K562 (cell line): ENCODE results near the gene MRPL28. TPM values are rescaled to one million over a fixed set of nuclear protein-coding genes. Genes with fewer than 3 reads are reported as not detected.
A peak's percentile ranks its signal among the peaks of the same experiment; 100 is the strongest.

Experiments used
- ATAC-seq: fragments of 200-7000 bp; cut with Tn5 transposase; 3 replicates; pipeline ENCODE4 v1.9.1; 2020; ENCODE audit warnings: moderate library complexity
- BruUV-seq: library from RNA; stranded (reverse); fragments of 400-500 nt; replicated peaks from 2 replicates; lab custom pipeline; 2021; lab: Mats Ljungman, UMichigan
- CTCF ChIA-PET: fragments of 300-600 bp; formaldehyde crosslinking; extraction: SDS; loops from one replicate; lab custom pipeline; 2021; ENCODE audit warnings: low intra/inter-chr PET ratio; lab: Yijun Ruan, JAX
- POLR2A ChIA-PET: fragments of 300-600, 350-650 bp; sonication (Branson Sonifier 250); formaldehyde crosslinking; extraction: SDS; loops from one replicate; lab custom pipeline; 2021; ENCODE audit warnings: antibody characterized with exemption, inconsistent platforms; lab: Yijun Ruan, JAX
- DNase-seq, 4 experiments: peaks; one replicate each; pipeline versions ENCODE4 v3.0.0 to v3.0.0-alpha.2; 2011 to 2018; ENCODE audit warnings: low spot score in 3 of 4, mixed read lengths in 3 of 4; ENCODE audit errors: extremely low read depth in 1 of 4
- FAIRE-seq: peaks from 2 replicates; lab custom pipeline; 2011; peaks lifted over from hg19 to GRCh38; lab: Jason Lieb, UNC
- H2AFZ ChIP-seq: 2 replicates; pipeline ENCODE4 v1.6.0; 2011; ENCODE audit warnings: low read depth, low read length, control low read depth, inconsistent platforms
- H3K27ac ChIP-seq: fragments of 200-600 bp; 3 replicates; pipeline ENCODE4 v1.8.0; 2011; ENCODE audit warnings: low read depth, mild to moderate bottlenecking, control low read depth, inconsistent platforms, low read length, moderate library complexity, mixed read lengths; ENCODE audit errors: extremely low read depth
- H3K27me3 ChIP-seq, 2 experiments: fragments of 300-600 bp in 1 of 2; 2 replicates in 1 of 2; 3 replicates in 1 of 2; pipeline versions ENCODE4 v1.6.0 to v1.8.0; 2011; ENCODE audit warnings: inconsistent platforms in 2 of 2, low read length in 2 of 2, mild to moderate bottlenecking in 1 of 2, mixed read lengths in 1 of 2, moderate library complexity in 1 of 2; ENCODE audit not compliant: control insufficient read depth in 2 of 2, insufficient read depth in 2 of 2
- H3K36me3 ChIP-seq: fragments of 300-600 bp; 3 replicates; pipeline ENCODE4 v1.8.0; 2011; ENCODE audit warnings: mild to moderate bottlenecking, low read length, inconsistent platforms; ENCODE audit not compliant: control insufficient read depth, insufficient read depth
- H3K4me1 ChIP-seq, 2 experiments: fragments of 200-600 bp in 1 of 2; replicated peaks in 1 of 2; 2 replicates in 1 of 2; 3 replicates in 1 of 2; pipeline versions ENCODE4 v1.5.1 to v1.8.0; 2011; ENCODE audit warnings: inconsistent platforms in 2 of 2, low read length in 2 of 2, mild to moderate bottlenecking in 1 of 2, mixed read lengths in 1 of 2, moderate library complexity in 1 of 2; ENCODE audit not compliant: control insufficient read depth in 2 of 2, insufficient read depth in 2 of 2
- H3K4me2 ChIP-seq: 2 replicates; pipeline ENCODE4 v1.6.1; 2011; ENCODE audit warnings: low read length, control low read depth, inconsistent platforms, mixed read lengths; ENCODE audit not compliant: insufficient read depth
- H3K4me3 ChIP-seq: fragments of 200-600 bp; sonication (generic), shearing (Covaris generic); 2 replicates; pipeline ENCODE4 v1.5.1; 2016; ENCODE audit warnings: control low read depth, inconsistent platforms
- H3K79me2 ChIP-seq: fragments of 200-600 bp; 3 replicates; pipeline ENCODE4 v1.8.0; 2011; ENCODE audit warnings: low read length, inconsistent platforms; ENCODE audit not compliant: control insufficient read depth, insufficient read depth
- H3K9ac ChIP-seq, 2 experiments: 2 replicates each; pipeline versions ENCODE4 v1.6.0 to v1.6.1; 2011; ENCODE audit warnings: low read depth in 2 of 2, low read length in 2 of 2, control low read depth in 1 of 2, inconsistent platforms in 1 of 2, mild to moderate bottlenecking in 1 of 2, mixed read lengths in 1 of 2; ENCODE audit not compliant: insufficient read depth in 1 of 2
- H3K9me1 ChIP-seq: one replicate; pipeline ENCODE4 v1.6.0; 2011; ENCODE audit warnings: inconsistent platforms, mild to moderate bottlenecking, low read length, moderate library complexity; ENCODE audit not compliant: control insufficient read depth, insufficient read depth
- H3K9me3 ChIP-seq: replicated peaks from 2 replicates; pipeline ENCODE4 v1.5.1; 2011; ENCODE audit warnings: low read depth, low read length, inconsistent platforms; ENCODE audit not compliant: control insufficient read depth, insufficient read depth
- H4K20me1 ChIP-seq: replicated peaks from 2 replicates; pipeline ENCODE4 v1.6.1; 2011; ENCODE audit warnings: low read length, inconsistent platforms, mixed read lengths; ENCODE audit not compliant: control insufficient read depth, insufficient read depth
- DEAF1 ChIP-seq: fragments of 450-650 bp; formaldehyde crosslinking; IDR thresholded peaks from 2 replicates; pipeline ENCODE4 v1.4.0; 2020; ENCODE audit warnings: mild to moderate bottlenecking, moderate library complexity
- GATAD2A ChIP-seq: fragments of 450-650 bp; IDR thresholded peaks from 2 replicates; pipeline ENCODE4 v1.6.1; 2017
- NFE2 ChIP-seq: IDR thresholded peaks from 2 replicates; pipeline ENCODE4 v1.6.1; 2014; ENCODE audit warnings: antibody characterized with exemption, low read depth
- WGBS: fragments of 100-300 bp; shearing (Covaris generic); methylation state at CpG from one replicate; pipeline ENCODE4 v1.1.6; 2016; ENCODE audit warnings: low coverage, mixed read lengths; ENCODE audit not compliant: insufficient coverage; ENCODE audit errors: missing lambda C conversion rate; 5-methylcytosine and 5-hydroxymethylcytosine counted together
- in situ Hi-C: fragments of 300-500 bp; cut with MboI; formaldehyde crosslinking; loops from 4 replicates; pipeline ENCODE4 v1.15.0; 2018; ENCODE audit warnings: inconsistent platforms, mixed read lengths
- intact Hi-C: fragments of 100-400 bp; cut with micrococcal nuclease; formaldehyde crosslinking; loops from 2 replicates; pipeline ENCODE4 v1.14.2; 2022
- polyA plus RNA-seq, 8 experiments: library from polyadenylated mRNA; depleted of rRNA in 4 of 8; stranded (reverse) in 5 of 8; unstranded in 3 of 8; fragments of >200 nt; fragmentation: Nextera tagmentation in 2 of 8; fragmentation: Illumina TruSeq in 1 of 8; extraction: Ambion mirVana in 2 of 8; extraction: Trizol in 1 of 8; gene quantifications; 2 replicates each; pipeline versions ENCODE4 v1.2.1 to v1.2.3, GENCODE V29; 2011 to 2014; ENCODE audit warnings: inconsistent platforms in 1 of 8, missing spikeins in 1 of 8
- total RNA-seq, 7 experiments: library from RNA; depleted of rRNA in 6 of 7; stranded (reverse); fragments of >200 nt in 6 of 7; fragmentation: Illumina TruSeq in 2 of 7; extraction: Trizol in 2 of 7; gene quantifications; 2 replicates each; pipeline versions ENCODE4 v1.2.1 to v1.2.3, GENCODE V29; 2011 to 2021; ENCODE audit warnings: low replicate concordance in 1 of 7
- TF ChIP-seq, protein P1 (sequence below): sonication (generic); formaldehyde crosslinking; IDR thresholded peaks from 2 replicates; pipeline ENCODE4 v1.8.1; 2023; ENCODE audit warnings: mild to moderate bottlenecking, missing genetic modification reagents

MRPL28 gene
- total and polyA plus RNA-seq, 9 of the 15 experiments (the other 6 are each of a cell fraction or from before 2014, with no cell fraction given), result 2.5 to 323 (median 175) TPM

GRCh38 chr16:383326-384051, 13.2 kb upstream of the MRPL28 start:
- Histone ChIP-seq H3K9ac (peak overlapping the region in 1 of 2 experiments; percentile 68; a peak in 2 of 4 replicates), H3K79me2 (peaks cover 32% of the 10 kb centered on the region), H3K27ac (no peak overlapping the region), H4K20me1 (no peaks in the 10 kb centered on the region), H3K4me2 (no peak overlapping the region), H2AFZ (no peak overlapping the region), H3K9me3 (no peaks in the 10 kb centered on the region), H3K4me1 (peaks cover 7 to 74% of the 10 kb centered on the region in 2 experiments; a peak in 4 of 5 replicates), H3K36me3 (peaks cover 4% of the 10 kb centered on the region; the same call in 2 of the 3 replicates), H3K4me3 (no peak overlapping the region), H3K9me1 (no peaks in the 10 kb centered on the region), H3K27me3 (no peaks in the 10 kb centered on the region)
- CTCF ChIA-PET, result no interaction called here
- intact Hi-C loops (no loop called here), in situ Hi-C loops (no loop called here)
- no peak for DNase-seq
- no TSS peak for BruUV-seq
- no peak for ATAC-seq
- 83% methylated on average over 24 of the region's 33 CpGs for WGBS
- TF ChIP-seq GATAD2A (no peak), DEAF1 (CRISPR knock-in tag) (no peak), NFE2 (no peak)
- TF ChIP-seq, protein P1, sequence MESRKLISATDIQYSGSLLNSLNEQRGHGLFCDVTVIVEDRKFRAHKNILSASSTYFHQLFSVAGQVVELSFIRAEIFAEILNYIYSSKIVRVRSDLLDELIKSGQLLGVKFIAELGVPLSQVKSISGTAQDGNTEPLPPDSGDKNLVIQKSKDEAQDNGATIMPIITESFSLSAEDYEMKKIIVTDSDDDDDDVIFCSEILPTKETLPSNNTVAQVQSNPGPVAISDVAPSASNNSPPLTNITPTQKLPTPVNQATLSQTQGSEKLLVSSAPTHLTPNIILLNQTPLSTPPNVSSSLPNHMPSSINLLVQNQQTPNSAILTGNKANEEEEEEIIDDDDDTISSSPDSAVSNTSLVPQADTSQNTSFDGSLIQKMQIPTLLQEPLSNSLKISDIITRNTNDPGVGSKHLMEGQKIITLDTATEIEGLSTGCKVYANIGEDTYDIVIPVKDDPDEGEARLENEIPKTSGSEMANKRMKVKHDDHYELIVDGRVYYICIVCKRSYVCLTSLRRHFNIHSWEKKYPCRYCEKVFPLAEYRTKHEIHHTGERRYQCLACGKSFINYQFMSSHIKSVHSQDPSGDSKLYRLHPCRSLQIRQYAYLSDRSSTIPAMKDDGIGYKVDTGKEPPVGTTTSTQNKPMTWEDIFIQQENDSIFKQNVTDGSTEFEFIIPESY (CRISPR knock-in tag), result peak; percentile 87
- POLR2A ChIA-PET, result interaction anchor here (1.5 kb wide), 1 partner anchor 13 kb away, joined by 3 read pairs; the partner anchor contains the start of gene NME4
- FAIRE-seq, result no peak
